PC-3 (cell line): ENCODE measurements around the gene GLS.

ENCODE experiments used
- EZH2 ChIP-seq: fragments of 300-600 bp; sonication (generic); IDR thresholded peaks from one replicate; pipeline ENCODE4 v1.6.1; 2017; ENCODE audit warnings: antibody characterized with exemption, mild to moderate bottlenecking, low read length; ENCODE audit not compliant: unreplicated experiment
- EZH2phosphoT487 ChIP-seq: fragments of 300-600 bp; sonication (generic); IDR thresholded peaks from 2 replicates; pipeline ENCODE4 v1.6.1; 2018; ENCODE audit warnings: mild to moderate bottlenecking, antibody characterized with exemption, low read length, borderline replicate concordance
- TF ChIP-seq, protein P1 (sequence below): fragments of 300-600 bp; sonication (generic); conservative IDR thresholded peaks from 2 replicates; pipeline ENCODE4 v1.5.1; 2017; ENCODE audit warnings: antibody characterized with exemption, low read depth, mild to moderate bottlenecking, low read length

DNA sequence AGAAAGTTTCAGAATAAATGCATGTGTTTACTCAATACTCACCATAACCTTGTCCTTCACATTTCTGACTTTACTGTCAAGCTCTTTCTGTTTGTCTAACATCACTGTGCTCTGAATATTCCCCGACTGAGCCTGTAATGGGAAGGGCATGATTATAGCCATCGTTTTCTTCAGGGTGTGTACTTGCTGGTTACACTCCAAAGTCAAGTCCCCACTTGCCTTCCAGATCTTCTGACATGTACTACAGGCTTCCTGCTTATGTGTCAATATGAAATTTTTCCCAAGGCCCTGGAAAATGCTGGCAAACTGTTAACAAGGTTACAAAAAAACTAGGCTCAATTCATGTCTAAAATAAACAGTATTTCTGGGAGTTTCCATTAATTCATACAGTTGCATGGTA lies 120.4 kb downstream of the GLS start:
- TF ChIP-seq, protein P1, sequence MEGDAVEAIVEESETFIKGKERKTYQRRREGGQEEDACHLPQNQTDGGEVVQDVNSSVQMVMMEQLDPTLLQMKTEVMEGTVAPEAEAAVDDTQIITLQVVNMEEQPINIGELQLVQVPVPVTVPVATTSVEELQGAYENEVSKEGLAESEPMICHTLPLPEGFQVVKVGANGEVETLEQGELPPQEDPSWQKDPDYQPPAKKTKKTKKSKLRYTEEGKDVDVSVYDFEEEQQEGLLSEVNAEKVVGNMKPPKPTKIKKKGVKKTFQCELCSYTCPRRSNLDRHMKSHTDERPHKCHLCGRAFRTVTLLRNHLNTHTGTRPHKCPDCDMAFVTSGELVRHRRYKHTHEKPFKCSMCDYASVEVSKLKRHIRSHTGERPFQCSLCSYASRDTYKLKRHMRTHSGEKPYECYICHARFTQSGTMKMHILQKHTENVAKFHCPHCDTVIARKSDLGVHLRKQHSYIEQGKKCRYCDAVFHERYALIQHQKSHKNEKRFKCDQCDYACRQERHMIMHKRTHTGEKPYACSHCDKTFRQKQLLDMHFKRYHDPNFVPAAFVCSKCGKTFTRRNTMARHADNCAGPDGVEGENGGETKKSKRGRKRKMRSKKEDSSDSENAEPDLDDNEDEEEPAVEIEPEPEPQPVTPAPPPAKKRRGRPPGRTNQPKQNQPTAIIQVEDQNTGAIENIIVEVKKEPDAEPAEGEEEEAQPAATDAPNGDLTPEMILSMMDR = no peak
- TF ChIP-seq EZH2 (no peak), EZH2phosphoT487 (no peak)
